HepG2 (cell line): ENCODE measurements around the gene SYNJ2. TPM values are rescaled to one million over a fixed set of nuclear protein-coding genes. Genes with fewer than 3 reads are reported as not detected.

Source experiments
- ATAC-seq: fragments of 200-7000 bp; cut with Tn5 transposase; 3 replicates; pipeline ENCODE4 v1.9.1; 2020; ENCODE audit warnings: mild to moderate bottlenecking, moderate library complexity
- BruUV-seq: library from RNA; stranded (reverse); fragments of 400-500 nt; replicated peaks from 2 replicates; lab custom pipeline; 2021; lab: Mats Ljungman, UMichigan
- CTCF ChIA-PET: fragments of 300-600 bp; formaldehyde crosslinking; extraction: SDS; loops from one replicate; lab custom pipeline; 2021; ENCODE audit warnings: low total read pairs, inconsistent platforms, low intra/inter-chr PET ratio; lab: Yijun Ruan, JAX
- POLR2A ChIA-PET: fragments of 350-600 bp; sonication (Branson Sonifier 250); formaldehyde crosslinking; loops from one replicate; lab custom pipeline; 2020; ENCODE audit warnings: antibody characterized with exemption, inconsistent platforms; lab: Yijun Ruan, JAX
- DNase-seq: peaks from one replicate; pipeline ENCODE4 v3.0.0-alpha.2; 2015; ENCODE audit warnings: low spot score
- FAIRE-seq: peaks from 3 replicates; lab custom pipeline; 2011; peaks lifted over from hg19 to GRCh38; lab: Jason Lieb, UNC
- H2AFZ ChIP-seq: one replicate; pipeline ENCODE4 v1.6.1; 2011; ENCODE audit warnings: low read length, inconsistent platforms
- H3K27ac ChIP-seq: fragments of 300-600 bp; 3 replicates; pipeline ENCODE4 v1.8.0; 2011; ENCODE audit warnings: mixed run types, mild to moderate bottlenecking, mixed read lengths, low read length, inconsistent platforms; ENCODE audit not compliant: insufficient read depth; ENCODE audit errors: extremely low read length
- H3K27me3 ChIP-seq, 2 experiments: fragments of 200-600 bp in 1 of 2; 2 replicates in 1 of 2; 3 replicates in 1 of 2; pipeline versions ENCODE4 v1.6.0 to v1.8.0; 2011; ENCODE audit warnings: low read length in 2 of 2, mild to moderate bottlenecking in 2 of 2, moderate library complexity in 2 of 2, inconsistent platforms in 1 of 2; ENCODE audit not compliant: insufficient read depth in 2 of 2, control insufficient read depth in 1 of 2
- H3K36me3 ChIP-seq, 2 experiments: fragments of 200-600 bp in 1 of 2; replicated peaks in 1 of 2; 2 replicates in 1 of 2; 3 replicates in 1 of 2; pipeline versions ENCODE4 v1.5.1 to v1.8.0; 2011; ENCODE audit warnings: low read length in 2 of 2, inconsistent platforms in 1 of 2; ENCODE audit not compliant: insufficient read depth in 2 of 2, control insufficient read depth in 1 of 2
- H3K4me1 ChIP-seq: 2 replicates; pipeline ENCODE4 v1.5.1; 2012; ENCODE audit warnings: low read length, inconsistent platforms; ENCODE audit not compliant: insufficient read depth
- H3K4me2 ChIP-seq: 2 replicates; pipeline ENCODE4 v1.6.0; 2011; ENCODE audit warnings: low read depth, low read length, inconsistent platforms
- H3K4me3 ChIP-seq, 3 experiments: fragments of 200-600 bp in 1 of 3; sonication (generic), shearing (Covaris generic) in 1 of 3; replicated peaks in 1 of 3; 2 replicates each; pipeline ENCODE4 v1.5.1; 2011 to 2016; ENCODE audit warnings: low read length in 3 of 3, inconsistent platforms in 2 of 3, low read depth in 2 of 3, mild to moderate bottlenecking in 2 of 3, control low read depth in 1 of 3, mixed read lengths in 1 of 3; ENCODE audit not compliant: insufficient read depth in 1 of 3
- H3K79me2 ChIP-seq: one replicate; pipeline ENCODE4 v1.6.1; 2011; ENCODE audit warnings: low read length, inconsistent platforms; ENCODE audit not compliant: insufficient read depth
- H3K9ac ChIP-seq: 2 replicates; pipeline ENCODE4 v1.6.0; 2011; ENCODE audit warnings: mild to moderate bottlenecking, low read depth, low read length, inconsistent platforms; ENCODE audit not compliant: insufficient read depth
- H3K9me3 ChIP-seq: 2 replicates; pipeline ENCODE4 v1.5.1; 2012; ENCODE audit warnings: mild to moderate bottlenecking, low read length
- H4K20me1 ChIP-seq: 2 replicates; pipeline ENCODE4 v1.6.0; 2011; ENCODE audit warnings: inconsistent platforms, mild to moderate bottlenecking, low read length, moderate library complexity; ENCODE audit not compliant: insufficient read depth
- AGO2 ChIP-seq: fragments of 200-400 bp; formaldehyde crosslinking; optimal IDR thresholded peaks from 2 replicates; pipeline ENCODE3; 2017; ENCODE audit warnings: mild to moderate bottlenecking, low read depth, low read length, moderate library complexity
- AKAP8 ChIP-seq: sonication (generic); formaldehyde crosslinking; IDR thresholded peaks from 2 replicates; pipeline ENCODE4 v1.5.1; 2020; ENCODE audit warnings: mild to moderate bottlenecking, missing genetic modification reagents
- CENPT ChIP-seq: sonication (generic); formaldehyde crosslinking; IDR thresholded peaks from 2 replicates; pipeline ENCODE4 v1.8.0; 2022; ENCODE audit warnings: low read depth, mild to moderate bottlenecking, moderate library complexity, missing genetic modification reagents
- E2F5 ChIP-seq: sonication (generic); formaldehyde crosslinking; conservative IDR thresholded peaks from 2 replicates; pipeline ENCODE4 v1.4.0; 2020; ENCODE audit warnings: missing genetic modification reagents
- HNRNPH1 ChIP-seq: fragments of 200-400 bp; formaldehyde crosslinking; optimal IDR thresholded peaks from 2 replicates; pipeline ENCODE3; 2017; ENCODE audit warnings: mild to moderate bottlenecking, low read depth, low read length
- HNRNPL ChIP-seq: fragments of 200-400 bp; formaldehyde crosslinking; IDR thresholded peaks from 2 replicates; pipeline ENCODE4 v1.6.1; 2017; ENCODE audit warnings: mild to moderate bottlenecking, low read depth, low read length
- NFATC3 ChIP-seq: sonication (generic); formaldehyde crosslinking; IDR thresholded peaks from 2 replicates; pipeline ENCODE4 v1.5.1; 2020; ENCODE audit warnings: mild to moderate bottlenecking, missing genetic modification reagents
- POGK ChIP-seq: sonication (generic); formaldehyde crosslinking; conservative IDR thresholded peaks from 2 replicates; pipeline ENCODE4 v1.8.0; 2022; ENCODE audit warnings: mild to moderate bottlenecking, moderate library complexity, missing genetic modification reagents
- POLR2A ChIP-seq, 2 experiments: IDR thresholded peaks; 2 replicates each; pipeline ENCODE4 v1.6.1; 2011; ENCODE audit warnings: low read depth in 2 of 2, low read length in 2 of 2, mild to moderate bottlenecking in 1 of 2, moderate library complexity in 1 of 2; ENCODE audit not compliant: insufficient read depth in 1 of 2
- RBFOX2 ChIP-seq: fragments of 200-400 bp; formaldehyde crosslinking; IDR thresholded peaks from 2 replicates; pipeline ENCODE4 v1.6.1; 2017; ENCODE audit warnings: low read depth, mild to moderate bottlenecking, low read length
- SP2 ChIP-seq: sonication (generic); formaldehyde crosslinking; IDR thresholded peaks from 2 replicates; pipeline ENCODE4 v1.5.1; 2020; ENCODE audit warnings: mild to moderate bottlenecking, missing genetic modification reagents
- XRCC5 ChIP-seq: fragments of 200-400 bp; formaldehyde crosslinking; optimal IDR thresholded peaks from 2 replicates; pipeline ENCODE3; 2017; ENCODE audit warnings: mild to moderate bottlenecking, low read length
- ZBTB21 ChIP-seq: sonication (generic); formaldehyde crosslinking; IDR thresholded peaks from 2 replicates; pipeline ENCODE4 v1.4.0; 2020; ENCODE audit warnings: missing genetic modification reagents
- ZKSCAN5 ChIP-seq: sonication (generic); formaldehyde crosslinking; IDR thresholded peaks from 2 replicates; pipeline ENCODE4 v1.5.1; 2020; ENCODE audit warnings: mild to moderate bottlenecking, missing genetic modification reagents
- ZNF160 ChIP-seq: sonication (generic); formaldehyde crosslinking; IDR thresholded peaks from 2 replicates; pipeline ENCODE4 v1.8.0; 2022; ENCODE audit warnings: mild to moderate bottlenecking, inconsistent platforms, missing genetic modification reagents
- ZNF678 ChIP-seq: sonication (generic); formaldehyde crosslinking; IDR thresholded peaks from 2 replicates; pipeline ENCODE4 v1.4.0; 2020; ENCODE audit warnings: mild to moderate bottlenecking, missing genetic modification reagents
- ZNF724P ChIP-seq: sonication (generic); formaldehyde crosslinking; IDR thresholded peaks from 2 replicates; pipeline ENCODE4 v1.8.0; 2022; ENCODE audit warnings: missing genetic modification reagents, borderline replicate concordance
- ZNF781 ChIP-seq: sonication (generic); formaldehyde crosslinking; IDR thresholded peaks from 2 replicates; pipeline ENCODE4 v1.5.1; 2020; ENCODE audit warnings: borderline replicate concordance, mild to moderate bottlenecking, missing genetic modification reagents; ENCODE audit errors: not compliant biosample characterization
- ZNF883 ChIP-seq: sonication (generic); formaldehyde crosslinking; IDR thresholded peaks from 2 replicates; pipeline ENCODE4 v1.5.1; 2020; ENCODE audit warnings: mild to moderate bottlenecking, missing genetic modification reagents; ENCODE audit errors: not compliant biosample characterization
- ZSCAN20 ChIP-seq: sonication (generic); formaldehyde crosslinking; IDR thresholded peaks from 2 replicates; pipeline ENCODE4 v1.4.0; 2020; ENCODE audit warnings: missing genetic modification reagents, mild to moderate bottlenecking, borderline replicate concordance
- WGBS: methylation state at CpG from one replicate; pipeline ENCODE4 v1.1.6; 2017; ENCODE audit warnings: low lambda C conversion rate; 5-methylcytosine and 5-hydroxymethylcytosine counted together
- in situ Hi-C: cut with HindIII; loops from 2 replicates; pipeline ENCODE4 v1.10.0; 2017; ENCODE audit warnings: low pct_unique_long_range_greater_than_20kb; ENCODE audit not compliant: extremely low pct_ligation_motif_present
- intact Hi-C: fragments of 100-400 bp; cut with micrococcal nuclease; formaldehyde crosslinking; loops from one replicate; pipeline ENCODE4 v1.10.0; 2022; ENCODE audit not compliant: unreplicated experiment
- polyA plus RNA-seq, 8 experiments: library from polyadenylated mRNA; depleted of rRNA in 3 of 8; stranded (reverse) in 7 of 8; unstranded in 1 of 8; fragments of >200 nt; fragmentation: Illumina TruSeq in 4 of 8; extraction: Trizol in 4 of 8; gene quantifications; 2 replicates each; pipeline versions ENCODE4 v1.2.1 to v1.2.3, GENCODE V29; 2011 to 2016; ENCODE audit warnings: low read depth in 4 of 8, missing spikeins in 1 of 8, mixed read lengths in 1 of 8; ENCODE audit not compliant: insufficient read depth in 1 of 8
- total RNA-seq, 5 experiments: library from RNA; depleted of rRNA; stranded (reverse); fragments of >200 nt; fragmentation: Illumina TruSeq; extraction: Trizol; gene quantifications; 2 replicates each; pipeline ENCODE4 v1.2.3, GENCODE V29; 2016; ENCODE audit warnings: low read depth in 1 of 5
- TF ChIP-seq, protein P1 (sequence below): sonication (generic); formaldehyde crosslinking; IDR thresholded peaks from 2 replicates; pipeline ENCODE4 v1.4.0; 2020; ENCODE audit warnings: missing genetic modification reagents, low read depth, mild to moderate bottlenecking, borderline replicate concordance

SYNJ2 gene
- total and polyA plus RNA-seq, 2 of the 13 experiments (the other 11 are each of a cell fraction or from before 2014, with no cell fraction given), result 39.1 to 57.6 TPM

DNA sequence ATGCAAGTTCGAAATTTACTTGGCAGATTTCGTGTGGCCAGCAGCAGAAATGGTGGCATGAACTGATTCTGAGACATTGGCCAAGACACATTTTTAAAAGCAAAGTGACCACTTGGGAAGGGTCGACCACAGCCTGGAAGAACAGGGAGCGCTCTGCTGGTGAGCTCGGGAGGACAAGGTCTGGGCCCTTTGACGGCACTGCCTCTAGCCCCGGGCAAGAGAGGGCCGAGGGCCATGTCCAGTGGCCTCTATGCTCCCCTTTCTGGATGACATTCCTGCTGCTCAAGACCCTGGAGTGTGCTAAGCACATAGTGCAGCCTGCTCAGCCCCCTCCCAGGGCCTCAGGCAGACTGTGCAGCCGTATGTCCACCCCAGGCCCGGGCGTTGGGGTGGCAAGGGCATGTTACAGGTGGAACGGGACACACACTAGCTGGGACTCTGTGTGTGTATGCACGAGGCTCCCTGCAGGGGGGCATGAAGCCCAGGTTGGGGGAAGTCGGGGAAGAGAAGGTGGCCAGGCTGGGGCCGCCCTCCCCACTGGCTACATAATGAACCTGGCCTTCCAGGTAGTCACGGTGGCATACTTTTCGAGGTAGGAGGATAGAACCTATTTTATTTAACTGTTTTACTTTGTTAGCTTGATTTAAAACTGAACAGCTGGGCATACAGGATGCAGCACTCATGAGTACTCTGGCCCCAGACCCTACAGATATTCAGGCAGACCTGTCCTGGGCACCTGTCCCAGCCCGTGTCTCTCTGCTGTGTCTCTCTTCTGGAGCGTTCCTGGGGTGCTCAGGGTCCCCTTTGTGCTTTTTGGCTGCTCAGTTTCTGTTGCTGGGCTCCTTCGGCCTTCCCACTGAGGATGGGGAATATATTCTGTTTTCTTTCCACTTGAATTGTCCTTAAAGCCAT, 6.4 kb downstream of the SYNJ2 start:
- H3K4me1 ChIP-seq, result peaks cover 96% of the 10 kb centered on the region
- H3K79me2 ChIP-seq, result peaks cover 95% of the 10 kb centered on the region
- peaks cover 14 to 28% of the 10 kb centered on the region in 2 experiments for H3K36me3 ChIP-seq
- POLR2A ChIA-PET, result interaction anchor here (0.6 to 16.1 kb wide), 3 partner anchors 24 to 99 kb away, joined by 4 to 345 read pairs (median 23); no protein-coding TSS in a partner anchor
- FAIRE-seq (no peak), DNase-seq (no peak), ATAC-seq (no peak)
- peak overlapping the region; percentile 20; the same call in 1 of the 2 replicates for H3K4me2 ChIP-seq
- 82% methylated on average over 20 of the region's 20 CpGs for WGBS
- no peak overlapping the region for H3K4me3 ChIP-seq
- no peak overlapping the region for H2AFZ ChIP-seq
- CTCF ChIA-PET, result no interaction called here
- BruUV-seq, result no TSS peak
- H3K27ac ChIP-seq, result peak overlapping the region; percentile 51
- intact Hi-C loops (no loop called here), in situ Hi-C loops (no loop called here)
- H3K9ac ChIP-seq, result no peak overlapping the region
- no peaks in the 10 kb centered on the region for H3K9me3 ChIP-seq
- no peaks in the 10 kb centered on the region for H3K27me3 ChIP-seq
- H4K20me1 ChIP-seq, result peaks cover 38% of the 10 kb centered on the region
- TF ChIP-seq RBFOX2 (peak; percentile 42; the same call in 1 of the 2 replicates), ZSCAN20 (CRISPR knock-in tag) (no peak), AGO2 (peak; percentile 59), ZNF781 (CRISPR knock-in tag) (no peak), ZNF724P (CRISPR knock-in tag) (peak; percentile 22; the same call in 1 of the 2 replicates), HNRNPH1 (peak; percentile 65), HNRNPL (0 out of 2 replicates have a peak, but pooled peaks have one; percentile 51), XRCC5 (no peak), AKAP8 (0 out of 2 replicates have a peak, but pooled peaks have one; percentile 11), ZNF883 (CRISPR knock-in tag) (no peak), CENPT (CRISPR knock-in tag) (no peak), NFATC3 (CRISPR knock-in tag) (no peak), ZNF160 (no peak), ZNF678 (CRISPR knock-in tag) (no peak), POGK (CRISPR knock-in tag) (peak; percentile 25; the same call in 1 of the 2 replicates), E2F5 (CRISPR knock-in tag) (no peak), ZBTB21 (CRISPR knock-in tag) (no peak), SP2 (no peak), POLR2A (IDR thresholded peaks at IDR 0.05; ENCODE audit: insufficient read depth in 1 of 2, low read depth in 2 of 2, low read length in 2 of 2) (peak in 1 of 2 experiments; percentile 12; a peak in 1 of 4 replicates), ZKSCAN5 (CRISPR knock-in tag) (no peak)
- TF ChIP-seq, protein P1, sequence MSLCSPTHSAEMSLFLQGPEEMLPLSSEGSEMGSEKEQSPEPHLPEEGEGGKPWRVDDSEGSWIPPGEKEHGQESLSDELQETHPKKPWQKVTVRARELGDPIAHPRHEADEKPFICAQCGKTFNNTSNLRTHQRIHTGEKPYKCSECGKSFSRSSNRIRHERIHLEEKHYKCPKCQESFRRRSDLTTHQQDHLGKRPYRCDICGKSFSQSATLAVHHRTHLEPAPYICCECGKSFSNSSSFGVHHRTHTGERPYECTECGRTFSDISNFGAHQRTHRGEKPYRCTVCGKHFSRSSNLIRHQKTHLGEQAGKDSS (CRISPR knock-in tag), result no peak
